MG63 (cell line): ENCODE results near the gene SDK1. TPM values are rescaled to one million over a fixed set of nuclear protein-coding genes. Genes with fewer than 3 reads are reported as not detected.
"Not testable (repeated sequence)": the region's sequence is repeated elsewhere in the genome, so short reads cannot be mapped to it uniquely, and the experiment has no call there.

Experiments used
- DNase-seq: peaks from one replicate; pipeline ENCODE4 v3.0.0-alpha.2; 2020
- H3K27me3 ChIP-seq: fragments of 250-450 bp; sonication (Bioruptor Pico); 2 replicates; pipeline ENCODE4 v1.5.1; 2020; ENCODE audit warnings: mild to moderate bottlenecking, moderate library complexity
- H3K36me3 ChIP-seq: fragments of 250-450 bp; sonication (Bioruptor Pico); 2 replicates; pipeline ENCODE4 v1.5.1; 2020; ENCODE audit warnings: mild to moderate bottlenecking, moderate library complexity
- H3K4me3 ChIP-seq: fragments of 250-450 bp; sonication (Bioruptor Pico); 2 replicates; pipeline ENCODE4 v1.5.1; 2020; ENCODE audit warnings: mild to moderate bottlenecking, moderate library complexity
- H3K9me3 ChIP-seq: fragments of 250-450 bp; sonication (Bioruptor Pico); 2 replicates; pipeline ENCODE4 v1.5.1; 2020; ENCODE audit warnings: mild to moderate bottlenecking, moderate library complexity
- total RNA-seq: library from RNA; depleted of rRNA; stranded (reverse); fragments of >200 nt; shearing (Covaris generic); gene quantifications from 2 replicates; pipeline ENCODE4 v1.2.3, GENCODE V29; 2014; ENCODE audit warnings: low replicate concordance

The SDK1 gene
- total RNA-seq, 1 experiment from 2014 or later, result 1.1 TPM

GRCh38 chr7:3710531-3710930 is 409.5 kb downstream of the SDK1 start:
- no peaks in the 10 kb centered on the region for H3K9me3 ChIP-seq
- H3K27me3 ChIP-seq, result no peaks in the 10 kb centered on the region
- no peak for DNase-seq
- H3K4me3 ChIP-seq, result no peak overlapping the region
- H3K36me3 ChIP-seq, result no peaks in the 10 kb centered on the region

GRCh38 chr7:3712841-3713240 is 411.8 kb downstream of the SDK1 start:
- Histone ChIP-seq H3K27me3 (no peaks in the 10 kb centered on the region), H3K9me3 (no peaks in the 10 kb centered on the region), H3K36me3 (no peaks in the 10 kb centered on the region), H3K4me3 (no peak overlapping the region)
- no peak for DNase-seq

- Histone ChIP-seq H3K36me3 (no peaks in the 10 kb centered on the region), H3K27me3 (no peaks in the 10 kb centered on the region), H3K4me3 (no peak overlapping the region), H3K9me3 (no peaks in the 10 kb centered on the region)
- DNase-seq, result no peak
These were observed 420.4 kb downstream of the SDK1 start for GRCh38 chr7:3721422-3721821.

GRCh38 chr7:3722396-3722922 is 421.4 kb downstream of the SDK1 start:
- Histone ChIP-seq H3K27me3 (no peaks in the 10 kb centered on the region), H3K36me3 (no peaks in the 10 kb centered on the region), H3K4me3 (no peak overlapping the region), H3K9me3 (no peaks in the 10 kb centered on the region)
- no peak for DNase-seq

- Histone ChIP-seq H3K27me3 (no peaks in the 10 kb centered on the region), H3K36me3 (no peaks in the 10 kb centered on the region), H3K4me3 (no peak overlapping the region), H3K9me3 (no peaks in the 10 kb centered on the region)
- no peak for DNase-seq
These were observed 424.4 kb downstream of the SDK1 start for GRCh38 chr7:3725155-3726059.

- Histone ChIP-seq H3K4me3 (no peak overlapping the region), H3K36me3 (no peaks in the 10 kb centered on the region), H3K27me3 (no peaks in the 10 kb centered on the region), H3K9me3 (no peaks in the 10 kb centered on the region)
- peak; percentile 33 for DNase-seq
These were observed 429.2 kb downstream of the SDK1 start for GRCh38 chr7:3730276-3730675.

GRCh38 chr7:3732395-3733005 is 431.4 kb downstream of the SDK1 start:
- no peak overlapping the region for H3K4me3 ChIP-seq
- DNase-seq, result no peak
- no peaks in the 10 kb centered on the region for H3K27me3 ChIP-seq
- H3K9me3 ChIP-seq, result no peaks in the 10 kb centered on the region
- H3K36me3 ChIP-seq, result no peaks in the 10 kb centered on the region

- peak; percentile 21 for DNase-seq
- Histone ChIP-seq H3K4me3 (no peak overlapping the region), H3K27me3 (no peaks in the 10 kb centered on the region), H3K36me3 (no peaks in the 10 kb centered on the region), H3K9me3 (no peaks in the 10 kb centered on the region)
These were observed 432.6 kb downstream of the SDK1 start for GRCh38 chr7:3733541-3734140.

- DNase-seq, result no peak
- no peaks in the 10 kb centered on the region for H3K27me3 ChIP-seq
- H3K4me3 ChIP-seq, result no peak overlapping the region
- H3K36me3 ChIP-seq, result no peaks in the 10 kb centered on the region
- H3K9me3 ChIP-seq, result no peaks in the 10 kb centered on the region
These were observed 437.9 kb downstream of the SDK1 start for GRCh38 chr7:3738964-3739363.

GRCh38 chr7:3739983-3740382 is 438.9 kb downstream of the SDK1 start:
- no peaks in the 10 kb centered on the region for H3K9me3 ChIP-seq
- no peaks in the 10 kb centered on the region for H3K36me3 ChIP-seq
- no peaks in the 10 kb centered on the region for H3K27me3 ChIP-seq
- DNase-seq, result no peak
- H3K4me3 ChIP-seq, result no peak overlapping the region

GRCh38 chr7:3747467-3747866 is 446.4 kb downstream of the SDK1 start:
- no peak for DNase-seq
- no peaks in the 10 kb centered on the region for H3K36me3 ChIP-seq
- H3K4me3 ChIP-seq, result no peak overlapping the region
- H3K9me3 ChIP-seq, result no peaks in the 10 kb centered on the region
- no peaks in the 10 kb centered on the region; the same call in 1 of the 2 replicates for H3K27me3 ChIP-seq

- no peaks in the 10 kb centered on the region for H3K9me3 ChIP-seq
- H3K27me3 ChIP-seq, result no peaks in the 10 kb centered on the region; the same call in 1 of the 2 replicates
- no peaks in the 10 kb centered on the region for H3K36me3 ChIP-seq
- DNase-seq, result no peak
- no peak overlapping the region for H3K4me3 ChIP-seq
These were observed 447.3 kb downstream of the SDK1 start for GRCh38 chr7:3748389-3748788.

GRCh38 chr7:3753868-3754267 is 452.8 kb downstream of the SDK1 start:
- no peaks in the 10 kb centered on the region; the same call in 1 of the 2 replicates for H3K27me3 ChIP-seq
- H3K9me3 ChIP-seq, result no peaks in the 10 kb centered on the region
- no peak overlapping the region for H3K4me3 ChIP-seq
- no peak for DNase-seq
- no peaks in the 10 kb centered on the region for H3K36me3 ChIP-seq

- Histone ChIP-seq H3K9me3 (no peaks in the 10 kb centered on the region), H3K36me3 (no peaks in the 10 kb centered on the region), H3K4me3 (no peak overlapping the region), H3K27me3 (no peaks in the 10 kb centered on the region; the same call in 1 of the 2 replicates)
- peak; percentile 34 for DNase-seq
These were observed 453.7 kb downstream of the SDK1 start for GRCh38 chr7:3754493-3755341.

- H3K27me3 ChIP-seq, H3K4me3 ChIP-seq, H3K36me3 ChIP-seq, DNase-seq, H3K9me3 ChIP-seq: not testable (repeated sequence)
These were observed 454.9 kb downstream of the SDK1 start for GRCh38 chr7:3755778-3756453.

GRCh38 chr7:3757059-3757458 is 456.0 kb downstream of the SDK1 start:
- Histone ChIP-seq H3K36me3 (no peaks in the 10 kb centered on the region), H3K9me3 (no peaks in the 10 kb centered on the region), H3K27me3 (no peaks in the 10 kb centered on the region), H3K4me3 (no peak overlapping the region)
- no peak for DNase-seq
